ENCODE measurements around the gene NEURL1B.
A peak's percentile ranks its signal among the peaks of the same experiment; 100 is the strongest.
"Not testable (repeated sequence)": the region's sequence is repeated elsewhere in the genome, so short reads cannot be mapped to it uniquely, and the experiment has no call there.

The NEURL1B gene, protein sequence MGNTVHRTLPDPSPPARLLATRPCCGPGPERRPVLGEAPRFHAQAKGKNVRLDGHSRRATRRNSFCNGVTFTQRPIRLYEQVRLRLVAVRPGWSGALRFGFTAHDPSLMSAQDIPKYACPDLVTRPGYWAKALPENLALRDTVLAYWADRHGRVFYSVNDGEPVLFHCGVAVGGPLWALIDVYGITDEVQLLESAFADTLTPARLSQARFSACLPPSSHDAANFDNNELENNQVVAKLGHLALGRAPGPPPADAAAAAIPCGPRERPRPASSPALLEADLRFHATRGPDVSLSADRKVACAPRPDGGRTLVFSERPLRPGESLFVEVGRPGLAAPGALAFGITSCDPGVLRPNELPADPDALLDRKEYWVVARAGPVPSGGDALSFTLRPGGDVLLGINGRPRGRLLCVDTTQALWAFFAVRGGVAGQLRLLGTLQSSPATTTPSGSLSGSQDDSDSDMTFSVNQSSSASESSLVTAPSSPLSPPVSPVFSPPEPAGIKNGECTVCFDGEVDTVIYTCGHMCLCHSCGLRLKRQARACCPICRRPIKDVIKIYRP

DNA sequence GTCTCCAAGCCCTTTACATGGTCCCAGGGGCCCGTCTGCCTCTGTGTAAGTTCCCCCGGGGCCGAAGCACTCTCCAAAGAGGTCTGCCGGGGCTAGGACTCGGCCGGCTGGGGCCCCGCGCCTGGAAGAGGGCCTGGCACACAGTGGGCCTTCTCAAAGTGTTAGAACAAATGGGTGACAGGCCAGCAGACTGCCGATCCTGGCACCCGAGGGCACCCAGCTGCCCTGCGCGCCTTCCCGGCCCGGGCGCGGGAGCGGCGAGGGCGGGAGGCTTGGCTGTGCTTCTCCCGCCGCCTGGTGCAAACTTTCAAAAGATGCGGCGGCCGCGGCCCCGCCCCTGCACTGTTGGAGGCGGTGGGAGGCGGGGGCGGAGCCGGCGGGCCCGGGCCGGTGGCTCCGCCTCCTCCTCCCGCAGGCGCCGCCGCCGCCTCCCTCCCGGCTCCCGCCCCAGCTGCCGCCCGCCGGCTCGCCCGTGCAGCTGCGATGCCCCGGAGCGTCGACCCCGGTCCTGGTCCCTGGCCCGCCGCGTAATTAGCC, at the start of gene NEURL1B:
NEURL1B (plus strand) TSS at position 442 of the 537 bp plus-strand sequence. CDS start 144 bp downstream, outside the sequence.
- peak; percentile 23 to 25 for DNase-seq

DNA sequence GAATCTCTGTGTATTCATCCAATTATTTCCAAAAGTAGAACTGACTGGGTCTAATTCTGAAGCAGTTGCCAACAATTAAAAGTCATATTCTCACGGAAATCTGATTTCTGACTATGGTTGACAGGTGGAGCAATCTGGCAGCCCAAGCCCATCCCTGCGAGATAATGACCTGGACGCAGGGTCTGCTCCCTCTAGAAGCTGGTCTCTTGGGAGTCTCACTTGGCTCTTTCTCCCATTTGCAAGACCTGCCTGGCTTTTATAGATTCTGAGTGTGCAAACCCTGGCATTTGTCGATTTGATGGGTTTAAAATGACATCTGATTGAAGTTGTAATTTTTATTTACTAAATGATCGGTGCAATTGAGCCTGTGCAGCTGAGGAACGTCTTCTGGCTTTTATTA, 49.4 kb upstream of the NEURL1B start:
- no peak for DNase-seq

DNA sequence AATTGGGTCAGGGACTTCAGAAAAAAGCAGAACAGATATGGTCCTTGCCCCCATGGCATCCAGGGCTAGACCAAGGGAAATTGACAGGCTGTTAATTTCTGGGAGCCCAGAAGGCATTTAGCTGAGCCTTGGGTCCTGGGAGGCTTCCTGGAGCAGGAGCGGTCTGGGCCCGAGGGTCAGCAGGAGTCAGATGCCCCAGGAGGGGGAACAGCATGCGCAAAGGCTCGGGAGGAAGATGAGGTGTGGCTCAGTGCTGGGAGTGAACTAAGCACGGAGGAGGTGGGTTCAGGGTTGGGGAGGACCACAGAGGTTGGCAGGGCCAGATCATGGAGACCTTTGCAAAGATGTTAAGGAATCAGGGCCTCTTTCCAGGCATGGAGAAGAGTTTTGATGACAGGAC, 48.2 kb upstream of the NEURL1B start:
- DNase-seq: no peak

DNA sequence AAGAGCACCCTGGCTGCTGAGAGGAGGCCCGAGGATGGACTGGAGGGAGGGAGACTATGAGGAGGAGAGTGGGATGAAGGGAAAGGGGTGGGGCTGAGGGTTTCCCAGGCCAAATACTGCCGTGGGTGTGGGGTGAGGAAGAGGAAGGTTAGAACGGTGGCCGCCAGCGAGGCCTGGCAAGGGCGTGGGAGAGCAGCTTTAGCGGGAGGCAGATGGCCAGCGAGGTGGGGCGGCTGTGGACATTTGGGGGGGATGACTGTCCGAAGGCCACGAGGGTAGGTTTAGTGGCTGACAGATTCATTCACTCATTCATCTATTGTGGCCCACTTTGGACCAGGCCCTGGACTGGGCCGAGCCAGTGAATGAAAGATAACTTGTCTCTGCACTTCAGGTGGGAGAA, 47.8 kb upstream of the NEURL1B start:
- DNase-seq: no peak

DNA sequence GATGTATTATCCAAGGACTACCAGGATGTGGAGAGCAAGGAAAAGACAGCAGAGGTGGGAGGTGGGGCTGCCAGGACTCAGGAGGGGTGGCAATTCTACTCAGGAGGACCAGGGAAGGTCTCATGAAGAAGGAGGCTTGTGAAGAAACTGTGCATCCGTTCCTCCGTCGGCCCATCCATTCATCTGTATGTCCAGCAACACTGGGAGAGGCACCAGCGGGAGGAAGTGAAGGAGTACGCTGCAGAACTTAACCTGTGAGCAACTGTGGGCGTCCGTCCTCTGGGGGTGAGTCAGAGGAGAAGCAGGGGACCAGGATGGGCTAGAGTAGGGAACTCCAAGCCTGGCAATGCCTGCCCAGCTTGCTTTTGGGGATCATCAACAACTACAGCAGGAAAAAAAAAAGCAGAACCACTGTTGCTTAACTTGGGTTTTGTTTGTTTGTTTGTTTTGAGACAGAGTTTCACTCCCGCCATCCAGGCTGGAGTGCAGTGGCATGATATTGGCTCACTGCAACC, 47.3 kb upstream of the NEURL1B start:
- no peak for DNase-seq

DNA sequence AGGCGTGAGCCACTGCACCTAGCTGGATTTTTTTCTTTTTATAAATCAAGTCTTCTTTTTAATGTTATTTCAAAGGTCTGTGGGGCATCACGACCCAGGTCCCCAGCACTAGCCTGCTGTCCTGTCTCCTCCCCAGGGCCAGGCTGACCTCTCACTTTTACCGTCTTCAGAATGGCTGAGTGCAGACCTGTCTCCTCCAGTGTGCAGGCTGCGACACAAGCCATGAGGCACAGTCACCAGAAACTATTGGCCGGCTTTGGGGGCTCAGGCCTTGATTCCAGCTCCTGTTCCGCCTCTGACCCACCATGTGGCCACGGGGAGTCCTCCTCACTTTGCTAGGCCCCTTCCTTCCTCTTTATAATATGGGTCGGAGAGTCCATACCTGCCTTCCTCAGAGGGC, 46.6 kb upstream of the NEURL1B start:
- DNase-seq: no peak

DNA sequence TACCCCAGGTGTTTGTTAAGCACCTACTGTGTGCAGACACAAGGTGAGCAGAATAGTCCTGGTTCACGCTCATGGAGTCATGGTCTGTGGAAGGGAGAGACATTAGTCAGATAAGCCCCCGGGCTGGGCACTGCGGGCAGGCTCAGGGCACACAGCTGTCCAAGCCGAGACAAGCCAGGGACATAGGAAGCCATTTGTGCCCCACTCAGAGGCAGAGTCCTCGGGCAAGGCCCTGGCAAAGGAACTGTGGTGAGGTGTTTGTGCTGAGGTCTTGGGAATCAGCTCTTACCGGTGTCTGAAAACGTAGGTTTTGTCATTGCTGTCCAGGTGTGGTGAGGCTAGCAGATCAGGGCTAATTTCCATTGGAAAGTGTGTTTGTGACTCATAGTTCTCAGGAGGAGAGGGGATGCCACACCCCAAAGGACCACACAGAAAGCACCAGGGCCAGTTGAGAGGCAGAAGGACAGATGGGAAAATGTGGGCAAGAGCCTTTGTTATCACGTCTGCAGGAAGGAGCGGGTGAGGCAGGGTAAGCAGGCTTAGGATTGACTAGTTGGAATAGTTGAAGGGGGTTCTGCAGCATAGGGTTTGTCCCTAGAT, 46.1 kb upstream of the NEURL1B start:
- DNase-seq: no peak

DNA sequence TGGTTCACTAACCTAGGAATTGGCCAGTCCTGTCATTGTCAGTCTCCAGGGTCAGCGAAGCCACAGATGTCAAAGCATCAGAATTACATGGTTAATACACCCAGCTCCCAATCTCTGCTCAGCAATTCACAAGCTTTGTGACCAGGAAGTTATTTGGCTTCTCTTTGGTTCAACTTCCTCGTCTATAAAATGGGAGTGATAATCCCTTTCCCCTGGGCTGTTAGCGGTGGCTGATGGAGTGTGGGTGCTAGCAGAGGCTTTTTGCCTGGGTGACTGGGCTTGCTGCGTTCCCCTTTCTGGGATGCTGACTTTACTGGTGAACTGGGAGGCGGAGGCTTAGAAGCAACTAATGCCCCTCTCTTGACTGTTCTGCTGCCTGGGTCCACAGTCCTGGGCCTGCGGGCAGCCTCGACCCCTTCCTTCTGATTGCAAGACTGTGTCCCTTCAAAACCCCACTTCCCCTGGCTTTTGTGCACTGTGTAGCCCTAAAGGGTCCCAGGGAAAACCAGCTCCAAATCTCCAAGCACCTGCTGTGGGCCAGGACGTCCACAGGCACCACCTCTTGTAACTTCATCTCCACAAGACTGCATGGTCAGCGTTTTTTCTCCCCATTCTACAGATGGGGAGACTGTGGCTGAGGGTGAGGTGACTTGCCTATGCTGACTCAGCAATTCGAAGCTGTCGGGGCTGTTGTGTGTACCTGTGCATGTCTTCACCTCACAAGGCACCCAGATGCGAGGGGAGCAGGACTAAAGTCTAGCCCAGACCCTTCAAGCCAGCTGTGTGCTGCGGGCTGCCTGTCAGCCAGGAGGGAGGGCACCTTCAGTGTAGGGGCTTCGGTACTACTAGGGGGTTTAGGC, 45.2 kb upstream of the NEURL1B start:
- no peak for DNase-seq

DNA sequence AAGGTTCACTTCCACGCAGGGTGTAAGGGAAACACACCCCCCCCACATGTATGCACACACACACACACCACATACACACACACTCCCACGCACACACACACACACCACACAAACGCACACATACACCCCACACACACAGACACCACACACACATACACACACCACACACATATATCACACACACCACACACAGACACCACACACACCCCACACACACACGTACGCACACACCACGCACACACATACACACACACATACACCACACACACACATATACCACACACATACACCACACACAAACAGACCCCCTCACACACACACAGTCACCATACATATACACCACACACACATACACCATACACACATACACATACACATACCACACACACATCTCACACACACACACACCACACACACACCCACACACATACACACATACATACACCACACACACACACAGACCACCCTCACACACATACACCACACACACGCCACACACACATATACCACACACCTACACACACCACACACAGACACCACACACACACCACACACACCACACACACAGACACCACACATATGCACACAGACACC, 44.3 kb upstream of the NEURL1B start:
- DNase-seq: no peak

DNA sequence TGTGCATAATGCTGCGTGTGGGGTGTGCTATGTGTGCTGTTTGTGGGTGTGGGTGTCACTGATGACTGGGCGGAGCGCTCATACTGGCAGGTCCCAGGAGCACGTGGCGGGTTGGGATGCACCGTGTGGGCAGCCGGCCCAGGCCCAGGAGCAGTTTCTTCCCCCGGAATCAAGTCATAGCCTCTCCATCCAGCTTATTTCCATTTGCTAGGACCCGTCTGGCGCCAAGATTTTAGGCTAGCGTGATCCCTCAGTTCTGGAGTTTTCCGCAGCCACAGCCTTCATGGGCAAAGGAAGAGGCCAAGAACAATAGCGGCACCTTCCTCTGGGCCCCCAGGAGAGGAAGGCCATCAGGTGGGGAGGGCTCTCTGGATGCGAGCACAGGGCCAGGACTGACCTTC, 43.3 kb upstream of the NEURL1B start:
- no peak for DNase-seq

DNA sequence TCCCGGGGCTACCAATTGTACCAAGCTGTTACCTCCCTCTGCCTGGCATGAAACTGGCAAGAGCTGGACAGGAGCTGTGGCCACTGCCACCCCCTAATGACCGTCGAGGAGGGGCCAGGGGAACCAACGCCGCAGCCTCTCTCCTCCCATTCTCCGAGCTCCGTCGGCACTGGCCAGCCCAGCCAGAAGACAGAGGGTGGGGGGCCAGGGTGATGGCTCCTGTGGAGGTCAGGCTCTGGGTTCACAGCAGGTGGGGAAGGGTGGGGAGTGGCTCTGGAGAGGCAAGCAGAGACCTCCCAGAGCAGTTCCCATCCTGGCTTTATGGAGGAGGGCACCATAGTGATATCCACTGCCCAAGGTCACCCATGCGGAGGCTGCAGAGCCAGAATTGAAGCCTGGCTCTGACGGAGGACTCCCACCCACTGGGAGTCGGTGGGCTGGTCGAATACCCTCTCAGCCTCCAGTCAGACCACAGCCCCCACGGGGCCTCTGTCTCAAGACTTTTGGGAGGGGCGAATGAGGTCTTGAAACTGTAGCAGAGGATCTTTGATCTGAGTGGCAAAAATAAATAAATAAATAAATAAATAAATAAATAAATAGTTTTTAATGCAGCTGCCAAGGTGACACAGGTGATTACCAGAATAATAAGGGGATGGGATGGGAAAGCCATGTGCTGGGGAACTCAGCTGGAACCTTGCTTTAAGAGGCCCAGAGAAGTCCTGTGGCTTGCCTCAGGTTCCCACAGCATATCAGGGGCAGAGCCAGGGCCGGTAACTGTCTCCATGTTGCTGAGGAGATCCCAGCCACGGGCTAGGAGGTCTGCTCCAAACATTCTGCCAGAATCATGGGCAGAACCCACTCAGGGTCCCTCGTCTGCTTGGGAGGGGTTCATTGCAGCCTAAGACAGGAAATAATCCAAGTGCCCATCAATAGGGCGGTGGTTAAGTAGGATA, 42.5 kb upstream of the NEURL1B start:
- no peak for DNase-seq

DNA sequence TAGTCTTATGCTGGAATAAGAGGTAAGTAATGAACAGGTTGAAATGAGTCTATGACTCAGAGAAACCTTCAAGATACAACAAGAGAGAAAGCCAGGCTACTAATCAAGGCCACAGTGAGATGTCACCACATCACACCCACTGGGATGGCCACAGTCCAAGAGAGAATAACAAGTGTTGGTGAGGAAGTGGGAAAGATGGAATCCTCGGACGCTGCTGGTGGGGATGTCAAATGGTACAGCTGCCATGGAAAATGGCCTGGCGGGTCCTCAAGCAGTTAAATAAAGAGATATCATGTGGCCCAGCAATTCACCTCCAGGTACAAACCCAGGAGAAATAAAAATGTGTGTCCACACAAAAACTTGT, 41.9 kb upstream of the NEURL1B start:
- DNase-seq: no peak

DNA sequence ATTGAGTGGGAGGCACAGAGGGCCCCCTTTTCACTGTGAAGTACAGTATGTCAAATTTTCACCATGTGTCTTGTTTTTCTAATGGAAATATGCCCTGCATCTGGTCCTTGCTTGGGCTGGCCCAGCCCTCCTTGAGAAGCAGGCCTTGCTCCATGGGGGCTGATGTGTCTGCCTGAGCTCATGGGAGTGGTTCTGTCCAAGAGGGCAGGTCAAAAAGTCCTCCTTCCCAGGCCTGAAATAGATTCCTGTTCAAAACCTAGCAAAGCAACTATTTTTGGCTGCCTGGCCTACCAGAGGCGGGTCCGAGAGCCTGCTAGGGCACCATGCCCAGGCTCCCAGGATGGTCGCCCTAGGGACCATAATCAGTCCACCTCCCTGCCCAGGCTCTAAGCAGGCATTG, 40.5 kb upstream of the NEURL1B start:
- DNase-seq: no peak

DNA sequence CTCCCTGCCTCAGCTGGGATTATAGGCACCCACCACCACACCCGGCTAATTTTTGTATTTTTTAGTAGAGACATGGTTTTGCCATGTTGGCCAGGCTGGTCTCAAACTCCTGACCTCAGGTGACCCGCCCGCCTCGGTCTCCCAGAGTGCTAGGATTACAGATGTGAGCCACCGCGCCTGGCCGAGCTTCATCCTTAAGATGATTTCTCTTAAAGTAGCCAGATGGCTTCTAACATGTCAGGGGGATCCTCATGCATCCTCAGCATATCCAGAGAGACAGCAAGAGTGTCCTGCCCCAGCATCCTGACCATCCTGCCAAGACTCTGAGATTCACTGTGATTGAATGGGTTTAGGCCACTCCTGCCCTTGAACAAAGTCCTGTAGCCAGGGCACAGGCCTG, 39.5 kb upstream of the NEURL1B start:
- not testable (repeated sequence) for DNase-seq

DNA sequence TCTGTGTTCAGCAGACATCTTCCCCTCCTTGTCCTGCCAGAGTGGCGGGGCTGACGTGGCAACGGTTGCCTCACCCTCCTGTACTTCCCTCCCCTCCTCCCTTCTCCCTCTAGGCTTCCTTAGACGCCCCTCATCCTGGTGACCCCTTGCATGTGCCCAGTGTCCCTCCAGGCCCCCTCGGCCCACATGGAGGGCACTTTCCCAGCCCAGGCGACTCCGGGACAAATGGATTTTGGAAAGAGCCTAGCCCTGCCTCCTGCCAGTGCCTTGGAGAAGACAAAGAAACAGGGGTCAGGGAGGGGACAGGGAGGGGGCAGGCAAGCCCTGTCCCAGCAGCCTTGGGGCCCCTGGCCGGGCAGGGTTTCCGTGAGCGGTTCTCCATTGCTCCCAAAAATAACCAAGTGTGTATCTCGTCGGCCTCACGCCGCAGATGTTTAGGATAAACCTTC, 38.3 kb upstream of the NEURL1B start:
- DNase-seq: no peak

DNA sequence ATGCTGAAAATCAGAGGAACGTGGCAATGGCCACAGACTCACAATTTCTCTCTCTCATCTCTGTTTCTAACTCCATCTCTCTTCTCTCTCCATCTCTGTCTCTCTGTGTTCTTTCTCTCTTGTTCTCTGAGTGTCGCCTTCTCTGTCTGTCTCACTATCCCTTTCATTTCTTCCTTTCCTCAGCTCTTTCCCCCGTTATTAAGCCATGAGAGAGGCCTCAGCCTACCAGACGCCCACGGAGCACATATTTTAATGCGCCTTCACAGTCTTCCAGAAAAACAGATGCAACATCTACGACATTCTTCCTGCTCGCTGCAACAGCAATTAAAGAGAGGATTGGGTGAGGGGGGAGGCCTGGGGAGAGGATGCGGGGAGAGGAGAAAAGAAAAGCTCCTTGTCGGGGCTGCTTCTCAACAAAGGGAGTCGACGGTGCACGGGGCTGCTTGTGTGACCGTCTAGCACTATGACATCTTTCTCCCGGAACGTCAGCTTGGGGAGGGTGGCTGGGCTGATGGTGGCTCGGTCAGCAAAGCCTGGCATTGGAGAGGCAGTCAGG, 37.7 kb upstream of the NEURL1B start:
- DNase-seq: no peak

DNA sequence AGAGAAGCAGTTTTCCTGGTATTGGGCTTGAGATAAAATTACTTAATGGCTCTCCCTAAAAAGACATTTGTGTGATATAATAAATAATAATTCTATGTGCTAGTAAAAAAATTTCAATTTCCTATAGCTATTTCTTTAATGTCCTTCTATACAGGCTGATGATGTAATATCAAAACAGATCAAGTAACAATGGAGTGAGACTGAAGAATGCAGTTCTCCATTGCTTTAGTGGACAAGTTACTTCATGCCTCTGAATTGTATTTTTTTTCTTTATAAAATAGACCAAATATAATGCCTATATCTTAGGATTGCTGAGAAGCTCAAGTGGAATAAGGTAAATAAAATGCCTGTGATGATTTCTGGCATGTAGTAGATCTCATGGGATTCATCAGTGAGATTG, 35.6 kb upstream of the NEURL1B start:
- DNase-seq: no peak

DNA sequence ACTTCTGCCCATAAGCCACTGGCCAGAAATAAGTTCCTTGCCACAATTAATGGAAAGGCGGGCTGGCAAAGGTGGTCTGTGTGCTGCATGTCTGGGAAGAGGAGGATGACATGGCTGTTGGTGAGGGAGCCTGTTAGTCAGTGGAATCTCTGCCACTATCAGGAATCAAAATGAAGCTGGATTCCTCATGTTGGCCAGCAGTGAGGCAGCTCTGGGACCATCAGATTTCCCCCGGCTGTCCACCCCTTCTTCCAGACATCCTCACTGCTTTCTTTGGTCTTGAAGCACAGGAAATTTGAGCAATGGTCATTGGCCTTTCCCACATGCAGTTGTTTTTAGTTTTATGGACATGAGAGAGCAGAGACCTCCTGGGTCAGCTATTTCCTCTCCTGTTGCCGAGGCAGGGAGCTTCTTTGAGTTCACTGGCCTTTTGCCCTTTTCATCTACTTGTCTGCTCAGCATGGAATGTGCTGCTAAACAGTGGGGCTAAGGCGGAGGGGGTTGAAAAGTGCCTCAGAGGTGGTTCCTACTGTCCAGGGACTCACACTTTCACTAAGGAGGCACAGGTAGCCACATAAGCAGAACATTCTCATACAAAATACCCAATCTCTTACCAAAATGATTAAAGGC, 34.8 kb upstream of the NEURL1B start:
- DNase-seq: no peak

DNA sequence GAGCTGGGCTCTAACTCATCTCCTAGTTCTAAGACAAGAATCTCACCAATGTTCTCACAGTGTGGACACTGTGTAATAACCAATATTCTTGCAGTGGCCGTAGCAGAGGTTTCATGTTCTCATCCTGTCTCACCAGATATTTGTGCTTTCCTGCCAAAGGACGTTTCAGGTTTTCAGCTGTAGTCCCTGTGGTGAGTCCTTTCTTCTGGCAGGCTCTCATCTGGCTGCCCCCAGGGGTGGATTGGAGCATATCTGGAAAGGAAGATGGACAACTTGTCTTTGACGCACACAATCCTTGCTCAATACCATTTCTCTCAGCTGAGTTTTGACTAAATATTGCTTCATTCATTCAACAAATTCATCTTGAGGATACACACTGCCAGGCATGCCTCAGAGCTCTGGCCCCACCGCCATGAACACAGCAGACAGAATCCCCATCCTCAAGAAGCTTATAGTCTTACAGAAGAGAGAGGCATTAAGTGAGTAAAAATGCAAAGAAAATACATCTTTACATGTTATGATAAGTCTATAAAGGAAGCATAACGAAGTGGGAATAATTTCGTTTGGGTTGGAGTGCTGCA, 33.8 kb upstream of the NEURL1B start:
- DNase-seq: no peak

DNA sequence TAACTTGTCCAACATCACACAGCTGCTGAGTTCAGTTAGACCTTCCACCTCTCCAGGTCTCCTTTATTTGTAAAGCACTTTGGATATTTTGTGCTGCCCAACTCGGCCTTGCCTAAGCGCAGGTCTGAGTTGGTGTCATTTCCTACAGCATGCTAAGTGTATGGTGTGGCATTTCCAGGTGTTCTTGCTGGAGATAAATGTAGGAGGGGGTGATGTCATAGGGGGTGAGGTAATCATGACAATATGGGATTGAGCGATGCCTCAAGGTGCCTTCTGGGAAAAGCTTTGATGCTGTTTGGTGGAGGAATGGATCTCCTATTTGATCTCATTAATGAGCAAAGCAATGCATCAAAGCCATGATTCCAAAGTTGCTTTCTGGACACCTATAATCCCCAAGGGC, 32.3 kb upstream of the NEURL1B start:
- no peak for DNase-seq
